ENCODE data around the gene IL12RB1.

DNA sequence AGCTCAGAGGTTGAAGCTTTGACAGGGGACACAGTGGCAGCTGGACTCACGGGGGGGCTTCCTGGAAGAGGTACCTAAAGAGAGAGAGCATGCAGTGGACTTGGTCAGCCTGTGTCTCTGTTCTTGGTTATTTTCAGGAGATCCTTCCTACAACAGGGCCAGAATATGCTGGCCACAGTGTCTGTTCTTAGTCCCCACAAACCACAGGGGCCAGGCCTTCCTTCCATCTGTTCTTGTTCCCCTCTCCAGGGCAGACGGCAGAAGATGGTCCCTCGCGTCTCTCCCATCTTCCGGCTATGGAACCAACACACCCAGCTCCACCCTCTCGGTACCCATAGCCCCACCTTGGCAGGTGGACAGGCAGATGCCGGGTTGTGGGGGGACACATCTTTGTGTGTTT lies 35.7 kb upstream of the IL12RB1 start:
- TF ChIP-seq, protein P1, sequence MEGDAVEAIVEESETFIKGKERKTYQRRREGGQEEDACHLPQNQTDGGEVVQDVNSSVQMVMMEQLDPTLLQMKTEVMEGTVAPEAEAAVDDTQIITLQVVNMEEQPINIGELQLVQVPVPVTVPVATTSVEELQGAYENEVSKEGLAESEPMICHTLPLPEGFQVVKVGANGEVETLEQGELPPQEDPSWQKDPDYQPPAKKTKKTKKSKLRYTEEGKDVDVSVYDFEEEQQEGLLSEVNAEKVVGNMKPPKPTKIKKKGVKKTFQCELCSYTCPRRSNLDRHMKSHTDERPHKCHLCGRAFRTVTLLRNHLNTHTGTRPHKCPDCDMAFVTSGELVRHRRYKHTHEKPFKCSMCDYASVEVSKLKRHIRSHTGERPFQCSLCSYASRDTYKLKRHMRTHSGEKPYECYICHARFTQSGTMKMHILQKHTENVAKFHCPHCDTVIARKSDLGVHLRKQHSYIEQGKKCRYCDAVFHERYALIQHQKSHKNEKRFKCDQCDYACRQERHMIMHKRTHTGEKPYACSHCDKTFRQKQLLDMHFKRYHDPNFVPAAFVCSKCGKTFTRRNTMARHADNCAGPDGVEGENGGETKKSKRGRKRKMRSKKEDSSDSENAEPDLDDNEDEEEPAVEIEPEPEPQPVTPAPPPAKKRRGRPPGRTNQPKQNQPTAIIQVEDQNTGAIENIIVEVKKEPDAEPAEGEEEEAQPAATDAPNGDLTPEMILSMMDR (IDR thresholded peaks at IDR 0.05), result no peak
- no peak for TF ChIP-seq POLR2A (IDR thresholded peaks at IDR 0.05)

Data from thyroid gland (tissue), 4 donors.